Suprapubic skin (tissue), 4 donors: ENCODE results near the gene ZNF518A. TPM values are rescaled to one million over a fixed set of nuclear protein-coding genes. Genes with fewer than 3 reads are reported as not detected.

ENCODE experiments used
- DNase-seq, 2 donors: peaks; one replicate each; pipeline ENCODE4 v3.0.0-alpha.2; 2019; ENCODE audit warnings: low spot score in 2 of 2
- H3K27ac ChIP-seq: fragments of 200-600 bp; sonication (generic); one replicate; pipeline ENCODE4 v1.5.1; 2019
- H3K27me3 ChIP-seq: fragments of 200-600 bp; sonication (generic); one replicate; pipeline ENCODE4 v1.5.1; 2019
- H3K36me3 ChIP-seq: fragments of 200-600 bp; sonication (generic); one replicate; pipeline ENCODE4 v1.5.1; 2019
- H3K4me1 ChIP-seq: fragments of 200-600 bp; sonication (generic); one replicate; pipeline ENCODE4 v1.5.1; 2019
- H3K4me3 ChIP-seq: fragments of 200-600 bp; sonication (generic); one replicate; pipeline ENCODE4 v1.5.1; 2019; ENCODE audit warnings: mild to moderate bottlenecking
- H3K9me3 ChIP-seq: fragments of 200-600 bp; sonication (generic); one replicate; pipeline ENCODE4 v1.5.1; 2019
- EP300 ChIP-seq: sonication (generic); formaldehyde crosslinking; IDR thresholded peaks from one replicate; pipeline ENCODE4 v1.6.1; 2017; ENCODE audit warnings: antibody characterized with exemption
- POLR2A ChIP-seq, 2 donors: fragments of 450-650 bp; IDR thresholded peaks; one replicate each; pipeline ENCODE4 v1.6.1; 2017; ENCODE audit warnings: antibody characterized with exemption in 2 of 2, mild to moderate bottlenecking in 2 of 2, moderate library complexity in 2 of 2
- POLR2AphosphoS5 ChIP-seq, 3 donors: sonication (generic); formaldehyde crosslinking; IDR thresholded peaks; one replicate each; pipeline ENCODE4 v1.6.1; 2017; ENCODE audit warnings: antibody characterized with exemption in 3 of 3
- WGBS: methylation state at CpG from one replicate; pipeline ENCODE4 v1.1.5; 2018; 5-methylcytosine and 5-hydroxymethylcytosine counted together
- total RNA-seq, 4 donors: library from RNA; depleted of rRNA; stranded (reverse); fragments of >200 nt; gene quantifications; one replicate each; pipeline ENCODE4 v1.1.0, GENCODE V29; 2016
- TF ChIP-seq, protein P1 (sequence below), 2 donors: fragments of 200-600 bp in 1 of 2; fragments of 450-650 bp in 1 of 2; sonication (generic) in 1 of 2; IDR thresholded peaks; one replicate each; pipeline ENCODE4 v1.5.1; 2016 to 2019; ENCODE audit warnings: antibody characterized with exemption in 2 of 2, mild to moderate bottlenecking in 1 of 2, moderate library complexity in 1 of 2

The ZNF518A gene
- total RNA-seq, 4 donors from 2014 or later, result 10.7 to 19.9 (median 17.5) TPM

DNA sequence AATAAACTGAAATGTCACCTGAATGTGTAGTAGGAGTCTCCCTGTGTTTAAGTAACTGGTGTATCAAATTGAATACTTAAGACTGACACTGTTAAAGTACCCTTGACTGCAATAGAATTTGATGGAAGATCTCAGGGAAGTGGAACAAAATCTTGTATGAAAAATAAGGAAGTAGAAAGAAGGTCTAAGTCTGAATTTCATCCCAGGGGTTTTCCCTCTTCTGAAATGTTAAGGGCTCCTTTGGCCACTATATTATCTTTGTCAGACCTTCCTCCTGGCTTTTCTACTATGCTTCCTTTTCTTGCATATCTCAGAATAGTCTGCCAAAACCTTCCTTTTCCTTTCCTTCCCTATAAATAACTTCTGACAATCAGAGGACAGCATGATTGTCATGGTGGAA, 81.7 kb downstream of the ZNF518A start:
- Histone ChIP-seq H3K27me3 (no peaks in the 10 kb centered on the region), H3K36me3 (peaks cover 11% of the 10 kb centered on the region), H3K4me1 (no peaks in the 10 kb centered on the region), H3K27ac (no peak overlapping the region), H3K9me3 (no peaks in the 10 kb centered on the region), H3K4me3 (no peak overlapping the region)
- DNase-seq, result no peak
- TF ChIP-seq POLR2A (IDR thresholded peaks at IDR 0.05), result no peak
- TF ChIP-seq, protein P1, sequence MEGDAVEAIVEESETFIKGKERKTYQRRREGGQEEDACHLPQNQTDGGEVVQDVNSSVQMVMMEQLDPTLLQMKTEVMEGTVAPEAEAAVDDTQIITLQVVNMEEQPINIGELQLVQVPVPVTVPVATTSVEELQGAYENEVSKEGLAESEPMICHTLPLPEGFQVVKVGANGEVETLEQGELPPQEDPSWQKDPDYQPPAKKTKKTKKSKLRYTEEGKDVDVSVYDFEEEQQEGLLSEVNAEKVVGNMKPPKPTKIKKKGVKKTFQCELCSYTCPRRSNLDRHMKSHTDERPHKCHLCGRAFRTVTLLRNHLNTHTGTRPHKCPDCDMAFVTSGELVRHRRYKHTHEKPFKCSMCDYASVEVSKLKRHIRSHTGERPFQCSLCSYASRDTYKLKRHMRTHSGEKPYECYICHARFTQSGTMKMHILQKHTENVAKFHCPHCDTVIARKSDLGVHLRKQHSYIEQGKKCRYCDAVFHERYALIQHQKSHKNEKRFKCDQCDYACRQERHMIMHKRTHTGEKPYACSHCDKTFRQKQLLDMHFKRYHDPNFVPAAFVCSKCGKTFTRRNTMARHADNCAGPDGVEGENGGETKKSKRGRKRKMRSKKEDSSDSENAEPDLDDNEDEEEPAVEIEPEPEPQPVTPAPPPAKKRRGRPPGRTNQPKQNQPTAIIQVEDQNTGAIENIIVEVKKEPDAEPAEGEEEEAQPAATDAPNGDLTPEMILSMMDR (IDR thresholded peaks at IDR 0.05), result no peak
- TF ChIP-seq POLR2AphosphoS5 (IDR thresholded peaks at IDR 0.05), result no peak
- no peak for TF ChIP-seq EP300

DNA sequence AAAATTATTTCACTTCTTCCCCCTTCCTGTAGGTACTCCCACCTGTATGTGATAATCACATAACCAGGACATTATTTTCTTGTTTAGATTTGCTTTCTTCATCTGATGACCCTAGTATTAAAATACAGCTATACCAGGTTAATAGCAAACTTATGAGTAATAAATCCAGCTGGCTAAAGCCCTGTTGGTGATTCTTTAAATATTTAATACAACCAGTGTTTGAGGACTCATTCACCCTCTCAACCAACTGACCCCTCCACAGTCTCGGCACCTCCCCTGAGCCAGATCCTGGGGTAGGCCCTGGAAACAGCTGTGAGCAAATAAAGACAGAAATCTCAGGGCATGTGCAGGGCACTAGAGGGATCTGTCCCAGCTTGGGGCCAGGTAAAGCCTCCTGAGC, 82.8 kb downstream of the ZNF518A start:
- TF ChIP-seq EP300, result no peak
- TF ChIP-seq POLR2A (IDR thresholded peaks at IDR 0.05), result no peak
- Histone ChIP-seq H3K27ac (no peak overlapping the region), H3K4me3 (no peak overlapping the region), H3K4me1 (no peaks in the 10 kb centered on the region), H3K9me3 (no peaks in the 10 kb centered on the region), H3K27me3 (no peaks in the 10 kb centered on the region), H3K36me3 (peaks cover 8% of the 10 kb centered on the region)
- 94% methylated on average over 1 of the region's 1 CpG for WGBS
- DNase-seq, result no peak

Other genes starting within 250 kb of the ZNF518A start
- gene CC2D2B, start 222.3 kb upstream of the ZNF518A start, total RNA-seq, result 1 to 10 TPM in 1 of 4 donors, under 1 TPM in 2, not detected in 1; 0.47 to 3.9 (median 0.72) TPM
- 1 to 10 TPM; 2.7 to 4.3 (median 3.6) TPM for gene CCNJ, start 86.7 kb upstream of the ZNF518A start, total RNA-seq
- 1 to 10 TPM; 4.7 to 9.7 (median 5.7) TPM for gene BLNK, start 141.3 kb downstream of the ZNF518A start, total RNA-seq
- gene DNTT, start 174.1 kb downstream of the ZNF518A start, total RNA-seq, result not detected
- gene OPALIN, start 228.7 kb downstream of the ZNF518A start, total RNA-seq, result not detected